Fibroblast of lung (primary cell): ENCODE results near the gene DNAH14.

Experiments used
- CTCF ChIP-seq, 2 donors: IDR thresholded peaks in 1 of 2; conservative IDR thresholded peaks in 1 of 2; 1 replicate in 1 of 2; 2 replicates in 1 of 2; pipeline ENCODE4 v1.5.1; 2011 to 2012; ENCODE audit warnings: low read length in 2 of 2, control low read depth in 1 of 2, inconsistent platforms in 1 of 2, low read depth in 1 of 2, mild to moderate bottlenecking in 1 of 2
- EZH2 ChIP-seq: IDR thresholded peaks from 2 replicates; pipeline ENCODE4 v1.5.1; 2012; ENCODE audit warnings: low read length, control low read depth, mild to moderate bottlenecking; ENCODE audit errors: missing control alignments

- TF ChIP-seq CTCF (conservative IDR thresholded peaks at IDR 0.05 in 1 of 2, IDR thresholded peaks at IDR 0.05 in 1 of 2; ENCODE audit: low read depth in 1 of 2, low read length in 2 of 2): no peak
- no peak for TF ChIP-seq EZH2
Measured at GRCh38 chr1:225254676-225255075, 325.2 kb downstream of the DNAH14 start.
